Panc1 (cell line): ENCODE measurements around the gene BHLHE23. TPM values are rescaled to one million over a fixed set of nuclear protein-coding genes. Genes with fewer than 3 reads are reported as not detected.

ENCODE experiments used
- ATAC-seq: fragments of 200-7000 bp; cut with Tn5 transposase; 2 replicates; pipeline ENCODE4 v1.9.1; 2020; ENCODE audit warnings: mild to moderate bottlenecking, moderate library complexity
- BruUV-seq: library from RNA; stranded (reverse); fragments of 400-500 nt; replicated peaks from 2 replicates; lab custom pipeline; 2021; lab: Mats Ljungman, UMichigan
- CTCF ChIA-PET: fragments of 300-600 bp; sonication (Branson Sonifier 250); formaldehyde crosslinking; loops from one replicate; lab custom pipeline; 2022; ENCODE audit warnings: antibody characterized with exemption; lab: Charles Lee
- POLR2A ChIA-PET: fragments of 300-600 bp; sonication (Branson Sonifier 250); formaldehyde crosslinking; loops from one replicate; lab custom pipeline; 2022; ENCODE audit warnings: antibody characterized with exemption; lab: Charles Lee
- DNase-seq: peaks from one replicate; pipeline ENCODE4 v3.0.0-alpha.2; 2010; ENCODE audit warnings: low read depth, low spot score
- H3K27ac ChIP-seq: 2 replicates; pipeline ENCODE4 v1.5.1; 2011; ENCODE audit warnings: mild to moderate bottlenecking, low read length, inconsistent platforms
- H3K27me3 ChIP-seq: fragments of 200-500 bp; sonication (Bioruptor generic); 2 replicates; pipeline ENCODE4 v1.6.0; 2014; ENCODE audit warnings: low read length, inconsistent platforms; ENCODE audit not compliant: control insufficient read depth, insufficient read depth
- H3K36me3 ChIP-seq: fragments of 200-500 bp; sonication (Bioruptor generic); 2 replicates; pipeline ENCODE4 v1.5.1; 2014; ENCODE audit warnings: inconsistent platforms, mild to moderate bottlenecking, low read length, moderate library complexity; ENCODE audit not compliant: control insufficient read depth, insufficient read depth
- H3K4me1 ChIP-seq: 2 replicates; pipeline ENCODE4 v1.5.1; 2011; ENCODE audit warnings: inconsistent platforms, mild to moderate bottlenecking, low read length, moderate library complexity; ENCODE audit not compliant: control insufficient read depth, insufficient read depth
- H3K4me3 ChIP-seq, 2 experiments: 2 replicates each; pipeline ENCODE4 v1.5.1; 2011 to 2012; ENCODE audit warnings: low read depth in 2 of 2, low read length in 2 of 2, mild to moderate bottlenecking in 2 of 2, inconsistent platforms in 1 of 2, moderate library complexity in 1 of 2
- H3K9me3 ChIP-seq: fragments of 200-500 bp; sonication (Bioruptor generic); 2 replicates; pipeline ENCODE4 v1.5.1; 2014; ENCODE audit warnings: low read depth, mild to moderate bottlenecking, inconsistent platforms, low read length, moderate library complexity; ENCODE audit not compliant: control insufficient read depth, insufficient read depth
- POLR2AphosphoS5 ChIP-seq: IDR thresholded peaks from 2 replicates; pipeline ENCODE4 v1.6.1; 2012; ENCODE audit warnings: mild to moderate bottlenecking, low read depth, low read length, moderate library complexity
- SIN3A ChIP-seq: IDR thresholded peaks from 2 replicates; pipeline ENCODE4 v1.6.1; 2012; ENCODE audit warnings: low read depth, mild to moderate bottlenecking, low read length, moderate library complexity, borderline replicate concordance; ENCODE audit not compliant: insufficient read depth
- TCF7L2 ChIP-seq: IDR thresholded peaks from 2 replicates; pipeline ENCODE4 v1.6.1; 2011; ENCODE audit warnings: mild to moderate bottlenecking, low read depth, low read length, inconsistent platforms
- in situ Hi-C: cut with HindIII; loops from 2 replicates; pipeline ENCODE4 v1.10.0; 2016; ENCODE audit warnings: low sequenced_read_pairs, low pct_unique_long_range_greater_than_20kb
- intact Hi-C: fragments of 100-400 bp; cut with micrococcal nuclease; formaldehyde crosslinking; loops from one replicate; pipeline ENCODE4 v1.10.0; 2022; ENCODE audit not compliant: unreplicated experiment
- total RNA-seq: library from RNA; stranded (reverse); gene quantifications from one replicate; pipeline ENCODE4 v1.2.1, GENCODE V29; 2021; ENCODE audit not compliant: unreplicated experiment
- TF ChIP-seq, protein P1 (sequence below), 2 experiments: IDR thresholded peaks; 2 replicates each; pipeline ENCODE4 v1.6.1; 2011 to 2012; ENCODE audit warnings: low read depth in 2 of 2, control low read depth in 1 of 2, low read length in 1 of 2, mild to moderate bottlenecking in 1 of 2, moderate library complexity in 1 of 2; ENCODE audit not compliant: insufficient read depth in 1 of 2
- TF ChIP-seq, protein P2 (sequence below): fragments of 450-650 bp; IDR thresholded peaks from 2 replicates; pipeline ENCODE4 v1.5.1; 2017; ENCODE audit warnings: mild to moderate bottlenecking

The BHLHE23 gene
- total RNA-seq, 1 experiment from 2014 or later, result not detected

DNA sequence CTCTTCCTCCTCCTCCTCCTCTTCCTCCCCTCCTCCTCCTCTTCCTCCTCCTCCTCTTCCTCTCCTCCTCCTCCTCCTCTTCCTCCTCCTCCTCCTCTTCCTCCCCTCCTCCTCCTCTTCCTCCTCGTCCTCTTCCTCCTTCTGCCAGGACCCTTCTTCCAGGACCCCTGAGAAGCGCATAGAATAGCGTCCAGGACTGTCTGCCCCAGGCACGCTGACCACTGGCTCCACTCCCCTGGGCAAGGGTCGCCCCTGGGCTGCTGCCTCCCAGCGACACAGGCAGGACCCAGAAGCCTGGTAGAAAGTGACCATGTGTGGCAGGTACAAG, 42.4 kb upstream of the BHLHE23 start:
- intact Hi-C loops, result no loop called here
- H3K4me1 ChIP-seq, result no peaks in the 10 kb centered on the region
- ChIA-PET CTCF (no interaction called here), POLR2A (no interaction called here)
- in situ Hi-C loops, result no loop called here
- TF ChIP-seq, protein P1, sequence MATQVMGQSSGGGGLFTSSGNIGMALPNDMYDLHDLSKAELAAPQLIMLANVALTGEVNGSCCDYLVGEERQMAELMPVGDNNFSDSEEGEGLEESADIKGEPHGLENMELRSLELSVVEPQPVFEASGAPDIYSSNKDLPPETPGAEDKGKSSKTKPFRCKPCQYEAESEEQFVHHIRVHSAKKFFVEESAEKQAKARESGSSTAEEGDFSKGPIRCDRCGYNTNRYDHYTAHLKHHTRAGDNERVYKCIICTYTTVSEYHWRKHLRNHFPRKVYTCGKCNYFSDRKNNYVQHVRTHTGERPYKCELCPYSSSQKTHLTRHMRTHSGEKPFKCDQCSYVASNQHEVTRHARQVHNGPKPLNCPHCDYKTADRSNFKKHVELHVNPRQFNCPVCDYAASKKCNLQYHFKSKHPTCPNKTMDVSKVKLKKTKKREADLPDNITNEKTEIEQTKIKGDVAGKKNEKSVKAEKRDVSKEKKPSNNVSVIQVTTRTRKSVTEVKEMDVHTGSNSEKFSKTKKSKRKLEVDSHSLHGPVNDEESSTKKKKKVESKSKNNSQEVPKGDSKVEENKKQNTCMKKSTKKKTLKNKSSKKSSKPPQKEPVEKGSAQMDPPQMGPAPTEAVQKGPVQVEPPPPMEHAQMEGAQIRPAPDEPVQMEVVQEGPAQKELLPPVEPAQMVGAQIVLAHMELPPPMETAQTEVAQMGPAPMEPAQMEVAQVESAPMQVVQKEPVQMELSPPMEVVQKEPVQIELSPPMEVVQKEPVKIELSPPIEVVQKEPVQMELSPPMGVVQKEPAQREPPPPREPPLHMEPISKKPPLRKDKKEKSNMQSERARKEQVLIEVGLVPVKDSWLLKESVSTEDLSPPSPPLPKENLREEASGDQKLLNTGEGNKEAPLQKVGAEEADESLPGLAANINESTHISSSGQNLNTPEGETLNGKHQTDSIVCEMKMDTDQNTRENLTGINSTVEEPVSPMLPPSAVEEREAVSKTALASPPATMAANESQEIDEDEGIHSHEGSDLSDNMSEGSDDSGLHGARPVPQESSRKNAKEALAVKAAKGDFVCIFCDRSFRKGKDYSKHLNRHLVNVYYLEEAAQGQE (IDR thresholded peaks at IDR 0.05; ENCODE audit: insufficient read depth in 1 of 2, low read depth in 2 of 2, low read length in 1 of 2), result no peak
- TF ChIP-seq SIN3A, result no peak
- TF ChIP-seq, protein P2, sequence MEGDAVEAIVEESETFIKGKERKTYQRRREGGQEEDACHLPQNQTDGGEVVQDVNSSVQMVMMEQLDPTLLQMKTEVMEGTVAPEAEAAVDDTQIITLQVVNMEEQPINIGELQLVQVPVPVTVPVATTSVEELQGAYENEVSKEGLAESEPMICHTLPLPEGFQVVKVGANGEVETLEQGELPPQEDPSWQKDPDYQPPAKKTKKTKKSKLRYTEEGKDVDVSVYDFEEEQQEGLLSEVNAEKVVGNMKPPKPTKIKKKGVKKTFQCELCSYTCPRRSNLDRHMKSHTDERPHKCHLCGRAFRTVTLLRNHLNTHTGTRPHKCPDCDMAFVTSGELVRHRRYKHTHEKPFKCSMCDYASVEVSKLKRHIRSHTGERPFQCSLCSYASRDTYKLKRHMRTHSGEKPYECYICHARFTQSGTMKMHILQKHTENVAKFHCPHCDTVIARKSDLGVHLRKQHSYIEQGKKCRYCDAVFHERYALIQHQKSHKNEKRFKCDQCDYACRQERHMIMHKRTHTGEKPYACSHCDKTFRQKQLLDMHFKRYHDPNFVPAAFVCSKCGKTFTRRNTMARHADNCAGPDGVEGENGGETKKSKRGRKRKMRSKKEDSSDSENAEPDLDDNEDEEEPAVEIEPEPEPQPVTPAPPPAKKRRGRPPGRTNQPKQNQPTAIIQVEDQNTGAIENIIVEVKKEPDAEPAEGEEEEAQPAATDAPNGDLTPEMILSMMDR, result no peak
- TF ChIP-seq TCF7L2, result no peak
- TF ChIP-seq POLR2AphosphoS5, result no peak
- H3K27me3 ChIP-seq, result no peaks in the 10 kb centered on the region
- BruUV-seq, result no TSS peak
- ATAC-seq (no peak), DNase-seq (no peak)
- no peaks in the 10 kb centered on the region for H3K36me3 ChIP-seq
- no peak overlapping the region for H3K4me3 ChIP-seq
- H3K9me3 ChIP-seq, result no peaks in the 10 kb centered on the region
- no peak overlapping the region for H3K27ac ChIP-seq

DNA sequence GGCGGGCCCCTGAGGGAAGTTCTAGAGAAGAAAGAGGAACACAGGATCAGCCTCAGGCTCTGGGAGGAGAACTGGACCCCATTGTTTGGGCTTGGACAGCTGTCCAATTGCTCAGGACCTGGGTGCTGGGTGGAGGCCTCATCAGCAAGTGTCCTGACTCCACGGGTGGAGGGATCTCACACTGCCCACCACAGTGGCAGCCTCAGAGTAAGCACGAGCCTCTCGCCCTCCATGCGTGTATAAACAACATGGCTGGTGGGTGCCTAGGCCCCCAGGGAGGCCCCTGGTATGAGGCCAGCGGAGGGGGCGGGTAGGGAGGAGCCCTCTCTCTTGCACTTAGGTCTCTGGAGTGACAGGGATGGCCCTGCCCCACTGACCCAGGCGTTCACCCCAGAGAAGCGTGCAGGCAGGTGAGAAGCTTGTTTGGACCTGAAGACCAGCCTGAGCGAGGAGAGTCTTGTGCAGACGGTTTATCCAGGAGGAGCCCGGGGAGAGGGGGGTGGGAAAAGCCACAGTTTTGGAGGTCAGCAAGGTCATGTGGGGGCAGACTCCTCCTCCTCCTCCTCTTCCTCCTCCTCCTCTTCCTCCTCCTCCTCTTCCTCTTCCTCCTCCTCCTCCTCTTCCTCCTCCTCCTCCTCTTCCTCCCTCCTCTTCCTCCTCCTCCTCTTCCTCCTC, 41.9 kb upstream of the BHLHE23 start:
- TF ChIP-seq POLR2AphosphoS5, result no peak
- no peak for TF ChIP-seq SIN3A
- TF ChIP-seq TCF7L2, result no peak
- TF ChIP-seq, protein P1 (IDR thresholded peaks at IDR 0.05; ENCODE audit: insufficient read depth in 1 of 2, low read depth in 2 of 2, low read length in 1 of 2), result no peak
- TF ChIP-seq, protein P2, result no peak
- ChIA-PET CTCF (no interaction called here), POLR2A (no interaction called here)
- no peak overlapping the region for H3K27ac ChIP-seq
- no TSS peak for BruUV-seq
- no peaks in the 10 kb centered on the region for H3K4me1 ChIP-seq
- DNase-seq, result no peak
- intact Hi-C loops, result no loop called here
- no peaks in the 10 kb centered on the region for H3K9me3 ChIP-seq
- no peak for ATAC-seq
- in situ Hi-C loops, result no loop called here
- H3K4me3 ChIP-seq, result no peak overlapping the region
- H3K36me3 ChIP-seq, result no peaks in the 10 kb centered on the region
- H3K27me3 ChIP-seq, result no peaks in the 10 kb centered on the region
